Psoas muscle (tissue), 8 donors: ENCODE results near the gene SLC44A2. TPM values are rescaled to one million over a fixed set of nuclear protein-coding genes. Genes with fewer than 3 reads are reported as not detected.

ENCODE experiments used
- ATAC-seq, 4 donors: fragments of 200-7000 bp; cut with Tn5 transposase; one replicate each; pipeline ENCODE4 v1.9.1; 2020; ENCODE audit warnings: moderate library complexity in 3 of 4, mild to moderate bottlenecking in 2 of 4
- DNase-seq, 2 donors: peaks; one replicate each; pipeline ENCODE4 v3.0.0-alpha.2; 2020
- H3K27ac ChIP-seq: fragments of 200-600 bp; one replicate; pipeline ENCODE4 v1.8.0; 2022
- H3K27me3 ChIP-seq, 3 donors: fragments of 200-600 bp in 1 of 3; one replicate each; pipeline versions ENCODE4 v1.6.1 to v1.8.0; 2013 to 2022; ENCODE audit warnings: low read length in 2 of 3, mild to moderate bottlenecking in 2 of 3, moderate library complexity in 1 of 3; ENCODE audit not compliant: insufficient read depth in 3 of 3
- H3K36me3 ChIP-seq, 2 donors: fragments of 200-600 bp in 1 of 2; one replicate each; pipeline versions ENCODE4 v1.6.1 to v1.8.0; 2013 to 2022; ENCODE audit warnings: low read depth in 1 of 2, mild to moderate bottlenecking in 1 of 2, moderate library complexity in 1 of 2; ENCODE audit not compliant: insufficient read depth in 1 of 2
- H3K4me1 ChIP-seq: fragments of 200-600 bp; one replicate; pipeline ENCODE4 v1.8.0; 2022
- H3K4me3 ChIP-seq: fragments of 200-600 bp; one replicate; pipeline ENCODE4 v1.8.0; 2022; ENCODE audit warnings: mild to moderate bottlenecking
- H3K9me3 ChIP-seq: fragments of 200-600 bp; one replicate; pipeline ENCODE4 v1.8.0; 2022
- CTCF ChIP-seq: fragments of 200-600 bp; IDR thresholded peaks from one replicate; pipeline ENCODE4 v1.8.0; 2022; ENCODE audit warnings: antibody characterized with exemption
- whole genome bisulfite sequencing, 3 donors: extraction: QIAGEN DNeasy Blood & Tissue Kit; methylation state at CpG; one replicate each; pipeline versions ENCODE4 v1.1.6 to v1.1.7; 2013; 5-methylcytosine and 5-hydroxymethylcytosine counted together
- intact Hi-C, 2 donors: fragments of 100-400 bp; cut with DNase I; formaldehyde crosslinking; loops; one replicate each; pipeline versions ENCODE4 v1.11.0 to v1.14.2; 2022
- polyA plus RNA-seq, 3 donors: library from polyadenylated mRNA; stranded (reverse); fragments of 200-250 nt; gene quantifications; one replicate each; pipeline ENCODE4 v1.2.3, GENCODE V29; 2013
- total RNA-seq, 4 donors: library from RNA; stranded (reverse); fragmentation: NEBNext Ultra II Directional in 2 of 4; extraction: Animal tissue kit (Norgen Biotek cat#: 25700) in 2 of 4; gene quantifications; one replicate each; pipeline versions ENCODE4 v1.2.1 to v1.2.4, GENCODE V29; 2021 to 2023
- donor health status: healthy with polysubstance abuse.
- donor health status: DM: no; HTN: no; CAD: no; lungs with moderate emphysema.
- donor health status: Bipolar disorder and iron deficiency.
- donor health status: healthy.
- donor health status: DM: yes; HTN: yes; CAD: no.
- donor health status: DM: no; HTN: no; CAD: no.
- donor health status: DM: no; HTN: no; CAD: no.
- donor health status: DM: yes; HTN: yes; CAD: no.

SLC44A2 gene
- total and polyA plus RNA-seq, 7 donors = 36.3 to 104 (median 73.8) TPM

- H3K4me3 ChIP-seq = no peak overlapping the region
- no peaks in the 10 kb centered on the region for H3K9me3 ChIP-seq
- peaks cover 2 to 98% of the 10 kb centered on the region in 2 donors for H3K36me3 ChIP-seq
- no peak for ATAC-seq
- no peak overlapping the region for H3K27ac ChIP-seq
- DNase-seq = no peak
- no peak for TF ChIP-seq CTCF
- 74 to 79% (median 78%) methylated on average over 14 of the region's 14 CpGs for WGBS, 3 donors
- intact Hi-C loops = no loop called here
- no peaks in the 10 kb centered on the region for H3K27me3 ChIP-seq
- H3K4me1 ChIP-seq = peaks cover 11% of the 10 kb centered on the region
Observed at GRCh38 chr19:10631874-10632273, 6.5 kb downstream of the SLC44A2 start.

GRCh38 chr19:10634430-10634829, 9.1 kb downstream of the SLC44A2 start:
- H3K4me1 ChIP-seq = no peaks in the 10 kb centered on the region
- no peaks in the 10 kb centered on the region for H3K27me3 ChIP-seq
- no peak overlapping the region for H3K27ac ChIP-seq
- WGBS, 3 donors = 87 to 97% (median 91%) methylated on average over 7 of the region's 7 CpGs
- TF ChIP-seq CTCF = no peak
- no peaks in the 10 kb centered on the region for H3K9me3 ChIP-seq
- DNase-seq (no peak), ATAC-seq (no peak)
- intact Hi-C loops = no loop called here
- peaks cover 7 to 99% of the 10 kb centered on the region in 2 donors for H3K36me3 ChIP-seq
- H3K4me3 ChIP-seq = no peak overlapping the region

- ATAC-seq = no peak
- Histone ChIP-seq H3K9me3 (no peaks in the 10 kb centered on the region), H3K4me1 (no peaks in the 10 kb centered on the region), H3K36me3 (peaks cover 7 to 99% of the 10 kb centered on the region in 2 donors), H3K27ac (no peak overlapping the region), H3K27me3 (no peaks in the 10 kb centered on the region), H3K4me3 (no peak overlapping the region)
- intact Hi-C loops = no loop called here
- DNase-seq = no peak
- WGBS, 3 donors = 82 to 90% (median 83%) methylated on average over 6 of the region's 6 CpGs
- TF ChIP-seq CTCF = no peak
Observed at GRCh38 chr19:10634963-10635362, 9.6 kb downstream of the SLC44A2 start.

- no peak overlapping the region for H3K27ac ChIP-seq
- no peak overlapping the region for H3K4me3 ChIP-seq
- no peaks in the 10 kb centered on the region for H3K9me3 ChIP-seq
- intact Hi-C loops = no loop called here
- ATAC-seq = peak in 3 of 4 donors; percentile 5 to 52 (median 36)
- 76 to 88% (median 78%) methylated on average over 37 of the region's 37 CpGs for whole genome bisulfite sequencing, 3 donors
- DNase-seq = peak in 1 of 2 donors; percentile 63
- H3K36me3 ChIP-seq = peaks cover 10 to 99% of the 10 kb centered on the region in 2 donors
- H3K27me3 ChIP-seq = no peaks in the 10 kb centered on the region
- H3K4me1 ChIP-seq = no peaks in the 10 kb centered on the region
- TF ChIP-seq CTCF = no peak
Observed at GRCh38 chr19:10636304-10636972, 11.1 kb downstream of the SLC44A2 start.

GRCh38 chr19:10637894-10638293, 12.5 kb downstream of the SLC44A2 start:
- Histone ChIP-seq H3K36me3 (peaks cover 10 to 96% of the 10 kb centered on the region in 2 donors), H3K4me3 (no peak overlapping the region), H3K27ac (no peak overlapping the region), H3K9me3 (no peaks in the 10 kb centered on the region), H3K4me1 (no peaks in the 10 kb centered on the region), H3K27me3 (no peaks in the 10 kb centered on the region)
- intact Hi-C loops = no loop called here
- DNase-seq = no peak
- TF ChIP-seq CTCF = no peak
- ATAC-seq = no peak
- 68 to 76% (median 70%) methylated on average over 8 of the region's 8 CpGs for WGBS, 3 donors
